Cerebellar nuclear complex (tissue), 1 donor: Measurements from ENCODE around the gene MAGI2.

Experiments
- DNase-seq, 2 experiments: peaks; one replicate each; lab custom pipeline; 2025; lab: John Stamatoyannopoulos, UW

Gene MAGI2

GRCh38 chr7:78083476-78084120 lies 1369.9 kb downstream of the MAGI2 start:
- no peak for DNase-seq

GRCh38 chr7:78082556-78082955 lies 1370.9 kb downstream of the MAGI2 start:
- no peak for DNase-seq

GRCh38 chr7:78081888-78082287 lies 1371.6 kb downstream of the MAGI2 start:
- DNase-seq, result no peak

GRCh38 chr7:78081344-78081743 lies 1372.1 kb downstream of the MAGI2 start:
- DNase-seq, result no peak

DNA sequence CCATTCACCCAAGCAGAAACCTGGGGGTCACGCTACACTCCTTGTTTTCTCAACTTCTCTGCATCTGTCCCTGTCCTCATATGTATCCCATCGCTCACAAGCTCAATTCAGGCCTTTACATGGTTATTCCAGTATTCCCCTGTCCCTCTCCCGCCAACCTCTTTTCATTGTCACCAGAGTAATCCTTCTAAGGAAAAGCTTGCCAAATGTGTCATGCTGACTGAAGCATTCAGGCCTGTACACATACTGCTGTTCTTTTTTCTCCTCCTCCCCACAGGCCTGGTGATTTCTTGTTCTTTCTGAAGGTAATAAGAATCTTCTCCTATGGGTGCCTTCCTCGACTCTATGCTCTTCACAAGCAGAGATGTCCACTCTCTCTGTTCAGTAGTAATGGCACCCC lies 1372.7 kb downstream of the MAGI2 start:
- DNase-seq, result no peak

- DNase-seq, result no peak
These were observed 1373.2 kb downstream of the MAGI2 start for GRCh38 chr7:78080241-78080640.

- no peak for DNase-seq
These were observed 1378.8 kb downstream of the MAGI2 start for GRCh38 chr7:78074713-78075112.

- DNase-seq, result no peak
These were observed 1379.7 kb downstream of the MAGI2 start for GRCh38 chr7:78073609-78074382.

- DNase-seq, result no peak
These were observed 1381.3 kb downstream of the MAGI2 start for GRCh38 chr7:78072201-78072590.

DNA sequence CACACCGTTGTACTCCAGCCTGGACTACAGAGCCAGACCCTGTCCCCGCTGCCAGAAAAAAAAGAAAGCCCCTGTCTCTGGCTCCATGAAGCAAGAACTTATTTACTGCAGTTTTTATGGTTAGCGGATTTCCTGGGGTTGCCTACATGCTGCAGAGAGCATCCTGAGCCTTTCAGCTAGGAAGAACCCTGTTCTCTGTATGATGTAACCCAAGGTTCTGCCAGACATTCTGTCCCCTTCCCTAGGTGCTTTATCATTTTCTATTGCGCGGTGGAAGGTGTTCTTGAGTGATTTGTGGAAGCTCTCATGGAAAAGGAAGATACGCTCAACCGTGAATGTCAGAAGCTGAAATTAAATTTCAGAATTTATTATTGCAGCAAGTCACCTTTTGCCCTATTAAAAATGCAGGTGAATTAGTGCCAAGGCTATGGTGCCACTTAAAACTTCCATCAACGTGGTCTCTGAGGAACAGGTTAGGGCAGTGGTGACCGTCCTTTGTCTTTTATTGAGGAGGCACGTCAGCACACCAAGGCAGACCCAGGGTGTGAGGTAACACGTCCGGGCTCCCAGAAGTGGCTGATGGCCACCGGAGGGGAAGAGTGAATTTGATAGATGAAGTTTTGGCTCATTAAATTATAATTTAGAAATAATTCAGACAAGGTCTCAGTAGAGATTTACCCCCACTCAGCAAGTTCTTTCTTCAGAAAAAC lies 1381.8 kb downstream of the MAGI2 start:
- no peak for DNase-seq

DNA sequence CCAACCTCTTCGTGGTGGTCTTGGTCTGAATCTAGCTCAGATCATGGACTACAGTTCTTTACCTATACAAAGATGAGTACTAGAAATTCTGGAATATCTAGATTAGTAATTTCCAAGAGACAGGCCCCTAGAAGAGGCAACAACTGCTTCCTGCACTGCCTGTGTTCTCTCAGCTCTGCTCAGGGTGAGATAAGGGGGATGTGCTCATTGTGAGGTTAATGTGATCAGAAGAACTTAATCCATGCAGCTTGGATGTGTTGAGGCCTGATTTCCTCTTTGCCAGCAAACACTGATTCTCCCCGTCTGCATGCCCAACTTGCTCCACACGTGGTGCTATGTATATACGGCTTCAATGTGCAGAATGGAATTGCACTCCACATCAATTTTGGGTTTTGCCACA lies 1386.9 kb downstream of the MAGI2 start:
- DNase-seq, result no peak

DNA sequence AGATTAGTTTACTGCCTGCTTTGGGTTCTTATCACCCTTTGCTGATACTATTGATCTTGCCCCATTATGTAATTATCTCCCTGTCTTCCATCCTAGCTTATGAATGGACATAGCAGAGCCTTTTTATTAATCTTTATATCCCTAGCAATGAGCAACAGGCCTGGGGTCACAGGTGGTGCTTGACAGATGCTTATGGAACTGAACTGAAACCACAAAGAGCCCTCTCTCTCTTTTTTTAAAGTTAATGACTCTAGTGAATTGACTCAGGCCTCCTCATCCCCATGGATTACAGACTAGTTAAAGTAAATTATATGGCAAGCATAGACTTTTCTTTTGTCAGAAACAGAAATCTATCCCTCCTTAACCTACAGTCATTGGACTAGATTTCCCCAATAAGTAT lies 1389.7 kb downstream of the MAGI2 start:
- DNase-seq, result no peak

GRCh38 chr7:78062214-78062613 lies 1391.3 kb downstream of the MAGI2 start:
- DNase-seq, result no peak

DNA sequence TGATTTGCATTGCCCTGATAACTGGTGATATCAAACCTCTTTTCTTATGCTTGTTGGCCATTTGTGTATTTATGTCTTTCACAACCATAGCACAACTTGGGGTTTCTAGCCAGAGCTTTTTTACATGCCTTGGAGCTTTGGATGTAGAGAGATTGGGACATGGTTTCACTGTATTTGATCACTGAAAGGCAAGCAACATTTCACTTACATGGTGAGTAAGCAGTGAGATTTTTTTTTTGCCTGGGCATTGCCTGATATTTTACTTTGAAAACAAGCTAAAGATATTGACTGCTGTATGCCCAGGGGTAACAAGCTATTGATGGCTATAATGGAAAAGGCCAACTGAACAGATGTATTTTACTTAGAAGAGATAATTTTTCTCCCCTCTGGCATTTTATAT lies 1395.9 kb downstream of the MAGI2 start:
- DNase-seq, result no peak

DNA sequence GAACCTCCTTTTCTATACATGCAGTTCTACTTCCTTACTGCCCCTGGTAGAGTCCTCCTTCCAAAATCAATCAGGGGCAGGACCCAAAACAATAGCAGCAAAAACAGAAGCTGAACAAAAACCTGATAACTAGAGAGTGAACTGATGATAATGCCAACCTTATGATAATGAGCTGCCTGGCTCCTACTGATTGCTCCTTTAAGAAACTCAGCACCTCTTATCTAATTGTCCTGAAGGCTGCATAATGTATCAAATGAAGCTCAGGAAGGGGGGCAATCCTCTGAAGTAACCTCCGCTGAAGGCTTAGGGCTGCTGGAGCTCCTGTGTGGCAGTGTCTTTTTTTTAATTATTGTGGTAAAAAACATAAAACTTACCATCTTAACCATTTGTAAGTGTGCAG lies 1397.9 kb downstream of the MAGI2 start:
- DNase-seq, result no peak

DNA sequence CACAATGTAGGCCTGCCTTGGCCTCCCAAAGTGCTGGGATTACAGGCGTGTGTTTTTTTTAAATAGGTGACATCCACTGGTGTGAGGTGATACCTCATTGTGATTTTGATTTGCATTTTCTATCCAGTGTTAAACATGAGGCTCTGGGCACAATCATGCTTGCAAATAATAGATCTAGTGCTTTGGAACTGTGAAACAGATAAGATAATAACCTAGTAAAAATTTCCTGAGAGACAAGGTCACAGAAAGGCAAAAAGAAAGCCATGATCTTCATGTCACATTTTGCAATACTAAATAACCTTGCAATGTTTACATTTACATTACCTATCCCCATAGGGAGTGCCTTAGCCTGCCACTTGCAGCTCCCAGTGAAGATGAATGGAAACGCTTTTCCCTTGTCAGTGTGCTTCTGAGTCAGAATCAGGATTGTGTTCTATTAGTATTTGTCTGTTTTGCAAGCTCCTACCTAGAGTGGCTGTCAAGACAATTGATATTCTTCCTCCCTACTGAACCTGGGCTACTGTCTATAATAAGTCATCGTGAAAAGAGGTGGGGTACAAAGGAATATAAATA lies 1398.4 kb downstream of the MAGI2 start:
- DNase-seq, result no peak

GRCh38 chr7:78052112-78052511 lies 1401.4 kb downstream of the MAGI2 start:
- DNase-seq, result no peak

DNA sequence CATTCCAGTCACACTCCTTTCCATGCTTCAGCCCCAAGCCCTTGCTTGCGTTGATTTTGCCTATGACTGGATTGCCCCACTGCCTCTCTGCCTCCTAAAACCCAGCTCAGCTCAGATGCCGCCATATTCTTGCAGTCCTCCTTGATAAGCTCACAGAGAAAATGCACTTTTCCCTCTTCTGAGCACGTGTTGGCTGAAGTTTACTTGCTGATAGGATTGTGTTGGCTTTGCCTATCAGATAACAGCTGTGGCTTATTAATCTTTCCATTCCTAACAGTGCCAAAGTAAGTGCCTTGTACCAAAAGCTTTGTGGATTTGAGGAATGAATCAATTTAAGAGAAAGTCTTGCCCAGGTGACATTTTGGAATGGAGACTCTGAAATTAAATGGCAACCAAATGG lies 1405.7 kb downstream of the MAGI2 start:
- DNase-seq, result no peak

- no peak for DNase-seq
These were observed 1410.3 kb downstream of the MAGI2 start for GRCh38 chr7:78043159-78043558.

- no peak for DNase-seq
These were observed 1412.0 kb downstream of the MAGI2 start for GRCh38 chr7:78041423-78041822.

- no peak for DNase-seq
These were observed 1413.4 kb downstream of the MAGI2 start for GRCh38 chr7:78039790-78040776.
